Fibroblast of lung (primary cell): ENCODE results near the gene DDO. TPM values are rescaled to one million over a fixed set of nuclear protein-coding genes. Genes with fewer than 3 reads are reported as not detected.

Experiments
- DNase-seq, 2 donors: peaks; one replicate each; pipeline versions ENCODE4 v3.0.0 to v3.0.0-alpha.2; 2010; ENCODE audit warnings: low read depth in 2 of 2
- H2AFZ ChIP-seq: 2 replicates; pipeline ENCODE4 v1.5.1; 2012; ENCODE audit warnings: low read length, control low read depth, inconsistent platforms
- H3K27ac ChIP-seq: 2 replicates; pipeline ENCODE4 v1.5.1; 2011; ENCODE audit warnings: low read length, control low read depth; ENCODE audit not compliant: insufficient read depth
- H3K27me3 ChIP-seq: 2 replicates; pipeline ENCODE4 v1.5.1; 2011; ENCODE audit warnings: mild to moderate bottlenecking, low read length; ENCODE audit not compliant: control insufficient read depth, insufficient read depth
- H3K36me3 ChIP-seq: 2 replicates; pipeline ENCODE4 v1.5.1; 2011; ENCODE audit warnings: low read length; ENCODE audit not compliant: control insufficient read depth, insufficient read depth
- H3K4me1 ChIP-seq: 2 replicates; pipeline ENCODE4 v1.5.1; 2011; ENCODE audit warnings: low read length; ENCODE audit not compliant: control insufficient read depth, insufficient read depth; ENCODE audit errors: extremely low read depth
- H3K4me2 ChIP-seq: 2 replicates; pipeline ENCODE4 v1.5.1; 2011; ENCODE audit warnings: low read length, control low read depth; ENCODE audit not compliant: insufficient read depth; ENCODE audit errors: extremely low read depth
- H3K4me3 ChIP-seq, 4 experiments: fragments of 200-600 bp in 1 of 4; sonication (generic) in 1 of 4; replicated peaks in 1 of 4; 2 replicates each; pipeline ENCODE4 v1.5.1; 2011 to 2016; ENCODE audit warnings: low read length in 4 of 4, low read depth in 3 of 4, mild to moderate bottlenecking in 3 of 4, control low read depth in 2 of 4, inconsistent platforms in 1 of 4, mixed read lengths in 1 of 4; ENCODE audit not compliant: insufficient read depth in 1 of 4; ENCODE audit errors: control extremely low read depth in 1 of 4
- H3K79me2 ChIP-seq: 2 replicates; pipeline ENCODE4 v1.5.1; 2012; ENCODE audit warnings: mild to moderate bottlenecking, low read length, inconsistent platforms; ENCODE audit not compliant: control insufficient read depth, insufficient read depth
- H3K9ac ChIP-seq: 2 replicates; pipeline ENCODE4 v1.5.1; 2011; ENCODE audit warnings: mild to moderate bottlenecking, low read length, control low read depth; ENCODE audit not compliant: insufficient read depth
- H3K9me3 ChIP-seq: 2 replicates; pipeline ENCODE4 v1.5.1; 2012; ENCODE audit warnings: low read depth, low read length; ENCODE audit not compliant: control insufficient read depth, insufficient read depth
- H4K20me1 ChIP-seq: 2 replicates; pipeline ENCODE4 v1.5.1; 2011; ENCODE audit warnings: low read length; ENCODE audit not compliant: control insufficient read depth, insufficient read depth; ENCODE audit errors: extremely low read depth
- CTCF ChIP-seq, 2 donors: IDR thresholded peaks in 1 of 2; conservative IDR thresholded peaks in 1 of 2; 1 replicate in 1 of 2; 2 replicates in 1 of 2; pipeline ENCODE4 v1.5.1; 2011 to 2012; ENCODE audit warnings: low read length in 2 of 2, control low read depth in 1 of 2, inconsistent platforms in 1 of 2, low read depth in 1 of 2, mild to moderate bottlenecking in 1 of 2
- EZH2 ChIP-seq: IDR thresholded peaks from 2 replicates; pipeline ENCODE4 v1.5.1; 2012; ENCODE audit warnings: low read length, control low read depth, mild to moderate bottlenecking; ENCODE audit errors: missing control alignments
- polyA plus RNA-seq, 2 donors: library from polyadenylated mRNA; depleted of rRNA in 1 of 2; stranded (reverse) in 1 of 2; unstranded in 1 of 2; fragments of >200 nt; gene quantifications; 2 replicates each; pipeline ENCODE4 v1.2.1, GENCODE V29; 2011 to 2012; ENCODE audit warnings: missing spikeins in 1 of 2
- total RNA-seq: library from RNA; depleted of rRNA; stranded (reverse); fragments of >200 nt; gene quantifications from 2 replicates; pipeline ENCODE4 v1.2.1, GENCODE V29; 2014

DDO gene
- total and polyA plus RNA-seq, 2 donors (not counting 1 experiment from before 2014, with no cell fraction given): 3.9 to 12.2 TPM

GRCh38 chr6:110400208-110400607 is 15.2 kb downstream of the DDO start:
- TF ChIP-seq CTCF (conservative IDR thresholded peaks at IDR 0.05 in 1 of 2, IDR thresholded peaks at IDR 0.05 in 1 of 2; ENCODE audit: low read depth in 1 of 2, low read length in 2 of 2) (no peak), EZH2 (no peak)
- Histone ChIP-seq H3K27ac (no peak overlapping the region), H3K27me3 (no peaks in the 10 kb centered on the region), H3K9me3 (no peaks in the 10 kb centered on the region), H3K4me2 (peak overlapping the region; percentile 70), H3K36me3 (no peaks in the 10 kb centered on the region), H3K4me3 (peak overlapping the region in 2 of 4 experiments; percentile 31 to 42), H2AFZ (peak overlapping the region; percentile 94), H3K9ac (no peak overlapping the region), H4K20me1 (no peaks in the 10 kb centered on the region), H3K79me2 (no peaks in the 10 kb centered on the region), H3K4me1 (peaks cover 6% of the 10 kb centered on the region)
- no peak for DNase-seq

- Histone ChIP-seq H3K4me3 (peak overlapping the region in 3 of 4 experiments; percentile 11 to 42 (median 31)), H3K9me3 (no peaks in the 10 kb centered on the region), H3K36me3 (no peaks in the 10 kb centered on the region), H3K4me1 (peaks cover 6% of the 10 kb centered on the region), H3K4me2 (peak overlapping the region; percentile 70), H3K79me2 (no peaks in the 10 kb centered on the region), H3K27ac (peak overlapping the region; percentile 29), H4K20me1 (no peaks in the 10 kb centered on the region), H3K27me3 (no peaks in the 10 kb centered on the region), H3K9ac (peak overlapping the region; percentile 39), H2AFZ (peak overlapping the region; percentile 94)
- TF ChIP-seq CTCF (conservative IDR thresholded peaks at IDR 0.05 in 1 of 2, IDR thresholded peaks at IDR 0.05 in 1 of 2; ENCODE audit: low read depth in 1 of 2, low read length in 2 of 2): no peak
- no peak for TF ChIP-seq EZH2
- peak in 1 of 2 donors; percentile 11 for DNase-seq
These were observed 15.9 kb downstream of the DDO start for GRCh38 chr6:110399219-110400071.

GRCh38 chr6:110398778-110399177 is 16.6 kb downstream of the DDO start:
- no peak overlapping the region for H3K9ac ChIP-seq
- H3K27ac ChIP-seq: no peak overlapping the region
- no peaks in the 10 kb centered on the region for H3K36me3 ChIP-seq
- no peak overlapping the region for H2AFZ ChIP-seq
- H4K20me1 ChIP-seq: no peaks in the 10 kb centered on the region
- H3K9me3 ChIP-seq: no peaks in the 10 kb centered on the region
- no peaks in the 10 kb centered on the region for H3K27me3 ChIP-seq
- peak overlapping the region; percentile 6 for H3K4me2 ChIP-seq
- H3K79me2 ChIP-seq: no peaks in the 10 kb centered on the region
- TF ChIP-seq CTCF (conservative IDR thresholded peaks at IDR 0.05 in 1 of 2, IDR thresholded peaks at IDR 0.05 in 1 of 2; ENCODE audit: low read depth in 1 of 2, low read length in 2 of 2) (no peak), EZH2 (no peak)
- DNase-seq: peak in 1 of 2 donors; percentile 45
- no peak overlapping the region for H3K4me3 ChIP-seq
- peaks cover 6% of the 10 kb centered on the region for H3K4me1 ChIP-seq
